Activated T-helper 1 cell treated with anti-CD3 and anti-CD28 coated beads, Interleukin-2, amount 50 U/mL, for 16 hours (primary cell): ENCODE data around the gene GID4.

Experiments
- DNase-seq, 2 donors: peaks; one replicate each; pipeline ENCODE4 v3.0.0-alpha.2; 2020; ENCODE audit warnings: low read depth in 1 of 2, low spot score in 1 of 2

The GID4 gene

DNA sequence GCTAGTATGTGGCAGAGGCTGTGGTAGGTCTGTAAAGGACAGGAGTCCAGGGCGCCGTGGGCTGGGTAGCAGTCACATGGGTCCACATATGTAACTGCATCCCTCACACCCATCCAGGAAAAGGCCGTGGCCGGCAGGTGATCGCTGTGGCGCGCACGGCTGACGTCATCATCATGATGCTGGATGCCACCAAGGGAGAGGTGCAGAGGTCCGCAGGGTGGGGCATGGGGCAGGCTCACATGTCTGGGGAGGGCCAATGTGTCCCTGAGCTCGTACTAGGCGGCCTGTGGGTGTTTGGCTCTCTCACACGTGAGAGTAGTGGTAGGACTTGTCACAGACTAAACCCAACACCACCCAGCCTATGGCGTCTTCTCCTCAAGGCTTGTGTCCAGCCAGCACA is 60.3 kb downstream of the GID4 start:
- DNase-seq = no peak

- DNase-seq = no peak
Observed at GRCh38 chr17:18100616-18101015, 61.4 kb downstream of the GID4 start.

DNA sequence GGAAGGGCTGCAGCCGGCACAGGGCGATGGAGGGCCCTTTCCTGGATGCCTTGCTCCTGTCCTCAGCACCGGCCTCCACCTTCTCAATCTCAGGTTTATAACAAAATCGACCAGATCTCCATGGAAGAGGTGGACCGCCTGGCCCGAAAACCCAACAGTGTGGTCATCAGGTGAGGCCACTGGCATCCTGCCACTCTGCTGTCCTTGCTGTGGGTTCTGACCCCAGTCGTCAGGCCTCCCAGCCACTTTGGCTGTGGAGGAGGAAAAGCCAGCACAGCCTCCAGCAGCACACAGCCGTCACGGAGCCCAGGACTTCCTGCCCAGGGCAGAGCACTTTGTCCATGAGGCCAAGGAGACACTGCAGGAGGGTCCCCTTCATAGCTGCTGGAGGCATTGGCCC is 62.6 kb downstream of the GID4 start:
- no peak for DNase-seq

DNA sequence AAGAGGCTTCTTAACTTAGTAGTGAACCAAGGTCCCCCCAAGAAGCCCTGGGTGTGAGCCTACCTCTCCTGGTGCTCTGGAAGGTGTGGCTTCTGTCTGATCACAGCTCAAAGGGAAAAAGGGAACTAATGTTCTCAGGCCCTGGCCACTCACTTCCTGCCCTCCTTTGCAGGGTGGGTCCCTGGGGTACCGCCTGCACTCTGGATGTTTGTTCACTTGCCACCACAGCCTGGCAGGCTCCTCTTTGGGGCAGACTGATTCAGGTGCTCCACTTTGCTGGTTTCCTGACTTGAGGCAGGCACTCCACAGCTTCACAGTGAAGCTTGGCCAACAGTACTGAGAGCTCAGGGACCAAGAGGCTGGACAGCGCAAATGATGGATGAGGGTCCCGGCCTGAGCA is 63.4 kb downstream of the GID4 start:
- no peak for DNase-seq

DNA sequence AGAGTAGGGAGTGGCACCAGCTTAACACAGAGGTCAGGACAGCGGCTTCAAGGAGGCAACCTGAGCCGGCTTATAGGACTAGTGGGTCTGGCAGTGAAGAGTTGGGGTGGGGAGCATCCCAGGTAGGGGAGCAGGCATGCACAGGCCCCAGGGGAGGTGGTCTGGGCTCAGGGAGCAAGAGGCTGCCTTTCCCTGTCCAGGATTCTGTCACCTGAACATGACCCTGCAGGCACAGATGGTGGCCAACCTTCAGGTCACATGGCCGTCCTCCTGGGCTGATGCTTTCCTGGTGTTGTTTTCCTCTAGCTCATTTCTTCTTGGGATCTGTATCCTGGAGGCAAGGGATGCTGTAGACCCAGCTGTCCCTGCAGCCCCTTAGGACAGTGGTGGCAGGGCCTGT is 65.8 kb downstream of the GID4 start:
- DNase-seq = no peak

GRCh38 chr17:18105595-18105994 is 66.4 kb downstream of the GID4 start:
- DNase-seq = no peak

GRCh38 chr17:18106211-18106610 is 67.0 kb downstream of the GID4 start:
- no peak for DNase-seq

- no peak for DNase-seq
Observed at GRCh38 chr17:18107061-18107790, 68.0 kb downstream of the GID4 start.

DNA sequence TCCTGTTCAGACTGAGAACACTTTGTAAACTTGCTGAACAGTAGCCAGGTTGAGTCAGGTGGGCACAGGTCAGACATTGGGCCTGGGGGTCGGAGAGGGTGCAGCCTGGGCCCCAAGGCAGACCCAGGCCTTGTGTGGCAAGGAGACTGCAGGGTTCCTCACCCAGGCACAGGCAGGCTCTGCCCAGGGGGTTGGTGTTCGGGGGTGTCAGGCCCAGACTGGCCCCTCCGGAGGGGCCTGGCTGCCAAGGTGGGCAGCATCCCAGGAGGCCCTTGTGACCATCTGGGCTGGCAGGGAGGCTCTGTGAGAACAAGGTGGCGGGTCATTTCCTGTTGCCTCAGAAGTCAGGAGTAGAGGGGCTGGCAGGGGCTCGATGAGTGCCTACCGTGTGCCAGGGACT is 68.8 kb downstream of the GID4 start:
- no peak for DNase-seq

DNA sequence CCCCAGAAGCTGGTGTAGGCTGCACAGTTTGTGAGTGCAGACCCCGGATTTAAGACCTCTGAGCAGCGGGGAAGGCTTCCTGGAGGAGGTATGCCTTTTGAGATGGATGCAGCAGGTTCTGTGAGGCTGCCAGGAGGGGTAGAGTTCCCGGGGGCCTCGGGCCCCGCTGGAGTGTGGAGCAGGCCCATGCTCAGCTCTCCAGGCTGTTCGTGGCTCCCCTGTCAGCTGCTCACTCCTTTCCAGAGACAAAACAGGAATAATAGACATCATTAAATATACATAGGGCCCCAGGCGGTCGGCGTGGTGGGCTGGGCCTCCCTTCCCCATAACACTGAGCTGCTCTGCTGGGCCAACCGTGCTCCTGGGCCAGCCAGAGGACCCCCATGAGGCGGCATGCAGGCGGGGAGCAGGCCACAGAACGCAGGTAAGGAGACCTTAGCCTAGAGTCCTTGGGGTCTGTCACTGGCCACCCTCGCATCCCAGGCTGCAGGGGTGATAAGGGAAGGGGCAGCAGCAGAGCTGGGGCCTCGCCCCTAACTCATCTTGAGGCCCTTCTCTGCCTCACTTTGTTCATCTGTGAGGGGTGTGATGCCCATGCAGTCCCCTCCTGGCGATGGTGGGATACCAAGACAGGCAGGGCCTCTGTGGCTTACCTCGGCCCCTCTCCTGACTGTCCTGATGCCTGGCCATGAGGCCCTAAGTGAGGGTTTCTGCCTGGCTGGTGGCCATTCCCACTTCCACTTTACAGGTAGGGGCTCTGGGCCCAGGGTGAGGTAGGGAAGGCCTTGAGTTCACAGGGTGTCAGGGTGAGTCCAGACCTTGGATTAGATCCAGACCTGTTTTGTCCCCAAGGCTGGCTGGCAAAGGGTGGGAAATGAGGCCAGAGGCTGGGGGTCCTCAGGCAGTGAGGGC is 69.4 kb downstream of the GID4 start, which contains the start of gene MYO15A:
TSS of gene MYO15A (plus strand) at position 356 of the 912 bp plus-strand sequence. CDS start 10,045 bp downstream, outside the sequence.
- no peak for DNase-seq

GRCh38 chr17:18109935-18110485 is 70.8 kb downstream of the GID4 start:
- no peak for DNase-seq

- DNase-seq = no peak
Observed at GRCh38 chr17:18110636-18111145, 71.5 kb downstream of the GID4 start.

- DNase-seq = no peak
Observed at GRCh38 chr17:18111330-18111971, 72.2 kb downstream of the GID4 start.

GRCh38 chr17:18115517-18115916 is 76.3 kb downstream of the GID4 start:
- no peak for DNase-seq

GRCh38 chr17:18116078-18116477 is 76.9 kb downstream of the GID4 start:
- no peak for DNase-seq

DNA sequence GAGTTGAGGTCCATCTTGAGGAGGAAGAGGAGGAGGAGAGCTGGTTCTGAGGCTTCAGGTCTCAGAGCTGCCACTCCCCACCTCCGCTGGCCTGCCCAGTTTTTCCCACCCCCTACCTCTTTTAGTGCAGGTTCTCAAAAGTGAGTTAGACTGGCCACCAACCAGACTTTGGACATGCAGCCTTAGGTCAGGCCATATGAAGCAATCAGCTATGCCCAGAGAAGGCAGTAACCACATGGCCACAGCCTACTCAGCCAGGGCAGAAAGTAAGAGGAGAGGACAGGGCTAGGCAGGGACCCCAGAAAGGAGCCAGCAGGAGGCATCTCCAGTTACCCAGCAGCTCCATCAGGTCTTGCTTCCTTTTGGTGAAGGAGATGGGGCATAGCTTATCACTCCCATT is 78.3 kb downstream of the GID4 start:
- DNase-seq = no peak
